IPS-18a (cell line): ENCODE results near the gene HAND1.

ENCODE experiments used
- H3K27ac ChIP-seq: one replicate; pipeline ENCODE4 v1.5.1; 2013; ENCODE audit warnings: low read length
- H3K27me3 ChIP-seq: one replicate; pipeline ENCODE4 v1.6.1; 2013; ENCODE audit warnings: mild to moderate bottlenecking, low read length; ENCODE audit not compliant: control insufficient read depth, insufficient read depth
- H3K36me3 ChIP-seq: one replicate; pipeline ENCODE4 v1.6.1; 2013; ENCODE audit warnings: low read depth, low read length; ENCODE audit not compliant: control insufficient read depth
- H3K4me1 ChIP-seq: one replicate; pipeline ENCODE4 v1.6.1; 2013; ENCODE audit warnings: low read depth, low read length; ENCODE audit not compliant: control insufficient read depth
- H3K4me3 ChIP-seq: one replicate; pipeline ENCODE4 v1.5.1; 2013; ENCODE audit warnings: low read length
- H3K9ac ChIP-seq: one replicate; pipeline ENCODE4 v1.6.1; 2013; ENCODE audit warnings: mild to moderate bottlenecking, low read length, moderate library complexity
- H3K9me3 ChIP-seq: one replicate; pipeline ENCODE4 v1.6.1; 2013; ENCODE audit warnings: low read depth, low read length; ENCODE audit not compliant: control insufficient read depth

Gene HAND1

DNA sequence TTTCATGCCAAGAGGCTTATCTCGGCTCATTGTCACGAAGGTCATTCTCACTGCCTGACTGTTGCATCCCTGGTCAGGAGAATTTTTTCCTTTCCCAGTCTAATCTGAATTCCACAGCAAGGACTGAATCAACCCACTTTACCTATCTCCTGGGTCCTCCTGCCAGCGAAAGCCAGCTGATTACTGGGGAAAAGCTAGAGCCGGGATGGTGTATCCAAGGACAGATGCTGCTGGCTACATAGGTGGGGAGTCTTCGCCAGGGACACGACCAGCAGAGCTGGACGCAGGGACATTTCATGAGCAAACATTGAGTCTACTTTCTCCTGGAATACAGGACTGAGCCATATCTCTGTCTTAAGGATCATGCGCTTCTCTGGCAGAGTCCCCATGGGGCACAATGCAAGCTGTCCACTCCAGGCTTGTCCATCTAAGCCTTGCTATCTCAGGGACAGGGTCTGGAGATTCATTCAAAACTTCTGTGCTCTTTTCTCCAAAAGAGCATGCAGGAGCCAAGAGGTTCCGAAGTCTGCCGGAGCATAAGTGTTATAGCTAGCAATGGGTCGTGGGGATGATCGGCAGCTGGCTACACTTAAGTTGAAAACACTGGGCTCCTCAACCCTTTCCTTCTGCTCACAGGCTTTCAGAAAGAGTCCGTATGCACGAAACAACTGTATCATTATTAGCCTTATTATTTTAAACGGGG, 6.5 kb upstream of the HAND1 start:
- Histone ChIP-seq H3K9ac (no peak overlapping the region), H3K4me1 (peaks cover 25% of the 10 kb centered on the region), H3K36me3 (no peaks in the 10 kb centered on the region), H3K9me3 (no peaks in the 10 kb centered on the region), H3K27ac (no peak overlapping the region), H3K27me3 (peaks cover 99% of the 10 kb centered on the region), H3K4me3 (peak overlapping the region; percentile 8)

DNA sequence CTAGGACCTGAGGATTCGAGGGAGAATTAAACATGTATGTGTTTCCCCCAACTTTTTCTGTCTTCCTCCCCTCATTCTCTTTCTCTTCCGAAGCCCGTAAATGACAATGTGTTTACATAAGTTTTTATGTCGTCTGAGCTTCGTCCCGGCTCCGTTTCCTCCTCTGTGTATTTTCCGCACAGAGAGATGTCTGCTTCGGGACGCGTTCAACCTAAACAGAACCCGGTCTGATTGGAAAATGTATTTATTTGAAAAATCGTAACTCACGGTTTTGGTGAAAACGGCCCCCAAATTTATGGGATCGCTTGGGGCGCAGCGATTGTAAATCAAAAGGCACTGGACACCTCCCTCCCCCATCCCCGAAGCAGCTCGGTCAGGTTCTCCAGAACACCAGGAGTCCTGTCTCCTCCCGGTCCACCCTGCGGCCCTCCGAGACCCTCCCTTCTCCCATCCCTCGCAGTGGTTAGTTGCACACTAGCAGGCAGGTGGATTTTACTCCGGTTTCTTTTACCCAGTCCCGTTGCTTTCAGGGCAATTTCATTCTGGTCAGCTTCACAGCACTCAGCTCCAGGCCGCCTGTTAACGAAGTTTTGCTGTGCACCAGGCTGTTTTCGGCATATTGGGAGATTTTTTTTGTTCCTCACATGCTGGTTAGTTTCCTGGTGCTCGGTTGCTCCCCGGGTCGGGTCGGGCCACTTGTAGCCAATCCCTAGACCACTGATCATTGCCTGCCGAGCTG, 5.8 kb upstream of the HAND1 start:
- Histone ChIP-seq H3K4me1 (peaks cover 30% of the 10 kb centered on the region), H3K36me3 (no peaks in the 10 kb centered on the region), H3K4me3 (peak overlapping the region; percentile 8), H3K9ac (no peak overlapping the region), H3K9me3 (no peaks in the 10 kb centered on the region), H3K27me3 (peaks cover 99% of the 10 kb centered on the region), H3K27ac (no peak overlapping the region)

GRCh38 chr5:154482528-154483449, 4.8 kb upstream of the HAND1 start:
- Histone ChIP-seq H3K9me3 (no peaks in the 10 kb centered on the region), H3K4me3 (no peak overlapping the region), H3K27me3 (peaks cover 100% of the 10 kb centered on the region), H3K27ac (no peak overlapping the region), H3K9ac (no peak overlapping the region), H3K36me3 (no peaks in the 10 kb centered on the region), H3K4me1 (peaks cover 30% of the 10 kb centered on the region)

DNA sequence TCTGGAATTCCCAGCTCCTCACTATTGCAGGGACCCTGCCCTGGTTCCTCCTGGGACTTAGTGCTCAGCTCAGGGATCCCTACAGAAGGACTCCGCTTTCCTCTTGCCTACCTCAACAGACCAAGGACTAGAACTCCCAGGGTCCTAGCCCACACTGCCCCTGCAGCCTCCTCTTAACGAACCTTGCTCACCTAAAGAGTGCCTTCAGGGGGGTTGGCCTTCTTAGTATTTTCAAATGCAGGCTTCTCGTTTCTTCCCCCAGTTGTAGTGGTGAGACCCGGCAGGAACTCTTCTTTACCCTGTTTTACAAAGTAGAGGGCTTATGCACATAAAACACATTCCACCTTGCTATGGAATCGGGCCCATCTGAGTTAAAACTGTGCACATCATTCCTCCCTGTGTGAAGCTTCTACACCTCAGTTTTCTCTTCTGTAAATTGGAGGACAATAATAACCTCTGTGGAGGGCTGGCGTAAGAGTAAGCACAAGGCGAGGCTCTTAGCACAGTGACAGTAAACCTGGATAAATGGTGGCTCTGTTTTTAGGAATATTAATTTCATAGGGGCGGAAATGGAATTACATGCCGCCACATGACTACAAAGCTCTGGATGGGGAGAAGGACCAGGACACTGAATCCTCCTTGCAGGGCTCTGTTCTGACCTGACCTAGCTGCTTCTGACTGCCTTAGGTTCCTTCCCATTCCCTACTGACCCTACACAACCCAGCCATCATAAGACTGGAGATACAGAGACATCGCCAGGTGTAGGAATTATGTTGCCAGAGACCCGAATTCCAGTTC, 3.8 kb upstream of the HAND1 start:
- peaks cover 37% of the 10 kb centered on the region for H3K4me1 ChIP-seq
- no peaks in the 10 kb centered on the region for H3K9me3 ChIP-seq
- H3K9ac ChIP-seq = no peak overlapping the region
- H3K36me3 ChIP-seq = no peaks in the 10 kb centered on the region
- no peak overlapping the region for H3K4me3 ChIP-seq
- peaks cover 100% of the 10 kb centered on the region for H3K27me3 ChIP-seq
- H3K27ac ChIP-seq = no peak overlapping the region

DNA sequence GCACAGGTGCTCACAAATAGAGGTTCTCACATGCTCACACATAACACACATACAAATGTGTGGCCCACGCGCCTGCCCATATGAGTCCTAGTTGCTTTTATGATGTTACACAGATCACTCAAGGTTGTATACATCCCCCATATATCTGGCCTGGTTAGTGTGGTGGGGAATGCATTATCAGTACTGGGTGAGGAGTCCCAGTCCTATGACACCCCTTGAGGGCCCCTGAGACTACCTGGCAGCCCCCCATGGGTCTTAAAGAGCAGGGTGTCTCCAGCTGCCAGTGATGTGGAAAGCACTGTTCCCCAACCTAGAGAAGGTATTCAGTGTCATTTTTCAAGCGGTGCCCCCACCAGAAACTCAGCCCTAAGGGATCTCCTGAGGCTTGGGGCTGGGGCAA, 2.8 kb upstream of the HAND1 start:
- no peak overlapping the region for H3K27ac ChIP-seq
- H3K9ac ChIP-seq = no peak overlapping the region
- no peaks in the 10 kb centered on the region for H3K36me3 ChIP-seq
- H3K4me1 ChIP-seq = peaks cover 44% of the 10 kb centered on the region
- no peaks in the 10 kb centered on the region for H3K9me3 ChIP-seq
- H3K27me3 ChIP-seq = peaks cover 100% of the 10 kb centered on the region
- no peak overlapping the region for H3K4me3 ChIP-seq

DNA sequence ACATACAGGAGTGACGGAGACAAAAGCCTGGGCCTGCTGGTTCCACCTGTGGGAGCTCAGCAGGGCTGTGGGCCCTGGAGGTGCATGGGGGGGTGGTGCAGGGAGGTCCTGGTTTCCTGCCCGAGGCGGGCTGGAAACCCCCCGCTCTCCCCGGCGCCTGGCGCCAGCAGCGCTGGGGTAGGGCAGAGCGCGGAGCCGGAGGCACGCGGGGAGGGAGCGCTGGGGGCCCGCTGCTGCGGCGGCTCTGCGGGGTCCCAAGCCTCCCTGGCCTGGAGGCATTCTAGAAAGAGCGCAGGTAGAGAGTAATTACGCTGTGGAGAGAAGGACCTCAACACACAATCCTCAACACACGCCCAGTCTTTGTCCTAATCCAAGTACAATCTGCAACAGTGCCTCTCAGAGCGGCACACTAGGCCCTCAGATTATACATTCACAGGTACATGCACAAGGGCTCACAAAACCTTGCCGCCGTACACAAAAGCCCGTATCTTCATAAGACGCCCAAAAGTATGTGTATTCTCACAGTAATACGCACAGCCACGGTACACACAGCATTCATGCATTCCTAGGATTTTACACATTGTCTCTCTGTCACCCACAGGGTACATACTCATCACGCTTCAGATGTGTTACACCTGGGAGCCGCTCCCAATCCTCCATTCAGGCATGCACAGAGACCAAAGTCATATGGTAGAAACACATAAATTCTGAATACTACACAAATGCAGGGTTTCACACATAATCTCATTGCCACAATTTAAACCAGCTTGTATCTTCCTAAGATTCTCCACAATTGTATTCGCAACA, 2.1 kb upstream of the HAND1 start:
- Histone ChIP-seq H3K4me1 (peaks cover 47% of the 10 kb centered on the region), H3K9me3 (no peaks in the 10 kb centered on the region)

GRCh38 chr5:154479160-154479943, 1.3 kb upstream of the HAND1 start:
- Histone ChIP-seq H3K4me3 (peak overlapping the region; percentile 54), H3K4me1 (peaks cover 41% of the 10 kb centered on the region), H3K36me3 (no peaks in the 10 kb centered on the region), H3K9ac (no peak overlapping the region), H3K9me3 (no peaks in the 10 kb centered on the region), H3K27ac (no peak overlapping the region), H3K27me3 (peaks cover 100% of the 10 kb centered on the region)

More for the DNA sequence above, 2.1 kb upstream of the HAND1 start:
- peaks cover 100% of the 10 kb centered on the region for H3K27me3 ChIP-seq
- H3K36me3 ChIP-seq = no peaks in the 10 kb centered on the region
- no peak overlapping the region for H3K9ac ChIP-seq
- peak overlapping the region; percentile 54 for H3K4me3 ChIP-seq
- H3K27ac ChIP-seq = no peak overlapping the region

DNA sequence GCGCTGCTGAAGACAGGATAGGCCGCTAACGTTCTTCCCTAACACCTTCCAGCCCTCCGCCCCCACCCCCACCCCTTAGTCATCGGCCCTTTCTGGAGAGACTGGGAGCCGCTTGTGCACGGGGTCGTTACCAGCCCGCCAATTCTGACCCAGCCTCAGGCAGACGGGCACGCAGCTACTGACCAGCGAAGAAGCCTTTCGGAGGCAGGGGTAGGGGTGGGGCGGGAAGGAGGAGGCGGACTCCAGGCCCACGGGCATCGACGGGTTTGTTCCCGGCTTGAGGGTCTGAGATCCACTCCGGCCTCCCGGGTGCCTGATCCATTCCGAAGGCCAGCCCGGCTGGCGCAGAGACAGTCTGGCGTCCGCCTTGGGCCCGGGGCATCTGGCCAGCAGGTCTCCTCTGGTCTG, 729 bp upstream of the HAND1 start:
- H3K4me3 ChIP-seq = peak overlapping the region; percentile 54
- no peak overlapping the region for H3K9ac ChIP-seq
- H3K9me3 ChIP-seq = no peaks in the 10 kb centered on the region
- peaks cover 100% of the 10 kb centered on the region for H3K27me3 ChIP-seq
- no peaks in the 10 kb centered on the region for H3K36me3 ChIP-seq
- peaks cover 42% of the 10 kb centered on the region for H3K4me1 ChIP-seq
- H3K27ac ChIP-seq = no peak overlapping the region

- Histone ChIP-seq H3K27ac (no peak overlapping the region), H3K27me3 (peaks cover 100% of the 10 kb centered on the region), H3K4me1 (peaks cover 46% of the 10 kb centered on the region), H3K9ac (no peak overlapping the region), H3K9me3 (no peaks in the 10 kb centered on the region), H3K36me3 (no peaks in the 10 kb centered on the region), H3K4me3 (peak overlapping the region; percentile 54)
Measured at GRCh38 chr5:154477382-154478223, 424 bp downstream of the HAND1 start.
